T47D (cell line): ENCODE measurements around the gene ARCN1.
"Not testable (repeated sequence)": the region's sequence is repeated elsewhere in the genome, so short reads cannot be mapped to it uniquely, and the experiment has no call there.

Experiments
- DNase-seq, 2 experiments: peaks; one replicate each; pipeline versions ENCODE4 v3.0.0 to v3.0.0-alpha.2; 2011 to 2012; ENCODE audit warnings: low read depth in 1 of 2, low spot score in 1 of 2
- JUND ChIP-seq: IDR thresholded peaks from 2 replicates; pipeline ENCODE4 v1.6.1; 2012; ENCODE audit warnings: low read depth
- in situ Hi-C: cut with HindIII; loops from 2 replicates; pipeline ENCODE4 v1.10.0; 2016; ENCODE audit warnings: low sequenced_read_pairs, low pct_unique_long_range_greater_than_20kb

ARCN1 gene

GRCh38 chr11:118604566-118604965 lies 32.4 kb downstream of the ARCN1 start:
- DNase-seq, result no peak
- in situ Hi-C loops, result no loop called here
- no peak for TF ChIP-seq JUND

- no peak for TF ChIP-seq JUND
- in situ Hi-C loops, result no loop called here
- no peak for DNase-seq
These were observed 33.1 kb downstream of the ARCN1 start for GRCh38 chr11:118605116-118605867.

- TF ChIP-seq JUND, result no peak
- no peak for DNase-seq
- in situ Hi-C loops, result no loop called here
These were observed 34.1 kb downstream of the ARCN1 start for GRCh38 chr11:118606157-118606843.

- DNase-seq, result no peak
- in situ Hi-C loops, result no loop called here
- TF ChIP-seq JUND, result no peak
These were observed 34.6 kb downstream of the ARCN1 start for GRCh38 chr11:118606844-118607228.

- peak; percentile 63 to 75 for DNase-seq
- in situ Hi-C loops, result no loop called here
These were observed 35.5 kb downstream of the ARCN1 start, which contains the start of gene PHLDB1 for GRCh38 chr11:118607401-118608359. Gene PHLDB1 (plus strand): TSS chr11:118607615. CDS start chr11:118613837, 6,222 bp downstream.

GRCh38 chr11:118608360-118609227 lies 36.4 kb downstream of the ARCN1 start:
- TF ChIP-seq JUND, result no peak
- DNase-seq, result peak in 1 of 2 experiments; percentile 44
- in situ Hi-C loops, result no loop called here

More at GRCh38 chr11:118607401-118608359, 35.5 kb downstream of the ARCN1 start, which contains the start of gene PHLDB1:
- no peak for TF ChIP-seq JUND

- DNase-seq, result no peak
- in situ Hi-C loops, result no loop called here
- no peak for TF ChIP-seq JUND
These were observed 37.4 kb downstream of the ARCN1 start for GRCh38 chr11:118609380-118610224.

- no peak for DNase-seq
- TF ChIP-seq JUND, result no peak
- in situ Hi-C loops, result no loop called here
These were observed 38.1 kb downstream of the ARCN1 start for GRCh38 chr11:118610225-118610772.

- DNase-seq, result peak in 1 of 2 experiments; percentile 83
- TF ChIP-seq JUND, result no peak
- in situ Hi-C loops, result no loop called here
These were observed 38.7 kb downstream of the ARCN1 start for GRCh38 chr11:118610773-118611432.

- in situ Hi-C loops, DNase-seq: not testable (repeated sequence)
These were observed 39.2 kb downstream of the ARCN1 start for GRCh38 chr11:118611433-118611795.
